HG02943 (cell line): Measurements from ENCODE around the gene CHPT1.
"Not testable (repeated sequence)": the region's sequence is repeated elsewhere in the genome, so short reads cannot be mapped to it uniquely, and the experiment has no call there.

Experiments used
- ATAC-seq: cut with Tn5 transposase; IDR thresholded peaks from one replicate; pipeline ENCODE4 v1.9.1; 2021; ENCODE audit warnings: mild to moderate bottlenecking, low read depth, moderate library complexity; ENCODE audit not compliant: unreplicated experiment

Gene CHPT1

GRCh38 chr12:101697197-101697929 lies at the start of gene CHPT1:
Gene CHPT1 (plus strand): TSS chr12:101697640. CDS start chr12:101697862, 222 bp downstream.
- ATAC-seq, result peak; percentile 64

GRCh38 chr12:101647711-101648110 lies 49.7 kb upstream of the CHPT1 start:
- no peak for ATAC-seq

GRCh38 chr12:101648195-101648594 lies 49.2 kb upstream of the CHPT1 start:
- no peak for ATAC-seq

GRCh38 chr12:101650346-101651117 lies 46.9 kb upstream of the CHPT1 start:
- ATAC-seq, result no peak

- no peak for ATAC-seq
Measured at GRCh38 chr12:101653030-101653429, 44.4 kb upstream of the CHPT1 start.

- no peak for ATAC-seq
Measured at GRCh38 chr12:101653503-101653902, 43.9 kb upstream of the CHPT1 start.

GRCh38 chr12:101654442-101654841 lies 43.0 kb upstream of the CHPT1 start:
- no peak for ATAC-seq

GRCh38 chr12:101655393-101655792 lies 42.0 kb upstream of the CHPT1 start:
- ATAC-seq, result no peak

GRCh38 chr12:101660662-101661061 lies 36.8 kb upstream of the CHPT1 start:
- not testable (repeated sequence) for ATAC-seq

- ATAC-seq, result no peak
Measured at GRCh38 chr12:101663298-101663697, 34.1 kb upstream of the CHPT1 start.

- ATAC-seq, result no peak
Measured at GRCh38 chr12:101664992-101665391, 32.4 kb upstream of the CHPT1 start.

GRCh38 chr12:101666052-101666728 lies 31.2 kb upstream of the CHPT1 start:
- ATAC-seq, result no peak

GRCh38 chr12:101667591-101667990 lies 29.8 kb upstream of the CHPT1 start:
- no peak for ATAC-seq

GRCh38 chr12:101670007-101670671 lies 27.3 kb upstream of the CHPT1 start:
- ATAC-seq, result no peak

GRCh38 chr12:101671157-101671791 lies 26.2 kb upstream of the CHPT1 start:
- ATAC-seq, result no peak

GRCh38 chr12:101671833-101672232 lies 25.6 kb upstream of the CHPT1 start:
- no peak for ATAC-seq

- ATAC-seq, result no peak
Measured at GRCh38 chr12:101675555-101675954, 21.9 kb upstream of the CHPT1 start.

GRCh38 chr12:101676497-101676896 lies 20.9 kb upstream of the CHPT1 start:
- ATAC-seq, result not testable (repeated sequence)

GRCh38 chr12:101678081-101678480 lies 19.4 kb upstream of the CHPT1 start:
- ATAC-seq, result no peak

- ATAC-seq, result no peak
Measured at GRCh38 chr12:101680240-101680639, 17.2 kb upstream of the CHPT1 start.
